H4 (cell line): ENCODE results near the gene SH3BGR. TPM values are rescaled to one million over a fixed set of nuclear protein-coding genes. Genes with fewer than 3 reads are reported as not detected.

Experiments
- DNase-seq: peaks from one replicate; pipeline ENCODE4 v3.0.0-alpha.2; 2015; ENCODE audit warnings: low spot score
- total RNA-seq: library from RNA; depleted of rRNA; stranded (reverse); fragments of >200 nt; shearing (Covaris generic); gene quantifications from 2 replicates; pipeline ENCODE4 v1.2.3, GENCODE V29; 2014; rRNA removed

Gene SH3BGR
- total RNA-seq, 1 experiment from 2014 or later = 12.8 TPM

DNA sequence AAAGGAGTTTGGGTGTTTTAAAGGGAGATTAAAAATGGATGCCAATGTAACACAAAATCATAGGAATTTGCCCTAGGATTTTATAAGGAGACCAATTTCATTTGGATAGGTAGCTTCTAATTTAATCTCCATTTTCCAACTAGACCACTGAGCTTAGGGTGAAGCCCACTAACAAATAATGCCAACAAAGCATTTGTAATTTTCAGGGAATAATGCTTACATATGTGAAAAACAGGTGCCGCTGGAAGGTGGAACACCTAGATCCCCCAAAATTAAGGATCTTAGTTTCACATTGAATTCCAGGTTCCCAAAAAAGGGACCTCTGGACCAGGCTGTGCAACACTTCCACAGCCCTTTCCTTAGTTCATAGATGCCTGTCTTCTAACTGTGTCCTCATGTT, 94.8 kb downstream of the SH3BGR start:
- DNase-seq = no peak

GRCh38 chr21:39552856-39553255, 101.1 kb downstream of the SH3BGR start:
- DNase-seq = no peak

DNA sequence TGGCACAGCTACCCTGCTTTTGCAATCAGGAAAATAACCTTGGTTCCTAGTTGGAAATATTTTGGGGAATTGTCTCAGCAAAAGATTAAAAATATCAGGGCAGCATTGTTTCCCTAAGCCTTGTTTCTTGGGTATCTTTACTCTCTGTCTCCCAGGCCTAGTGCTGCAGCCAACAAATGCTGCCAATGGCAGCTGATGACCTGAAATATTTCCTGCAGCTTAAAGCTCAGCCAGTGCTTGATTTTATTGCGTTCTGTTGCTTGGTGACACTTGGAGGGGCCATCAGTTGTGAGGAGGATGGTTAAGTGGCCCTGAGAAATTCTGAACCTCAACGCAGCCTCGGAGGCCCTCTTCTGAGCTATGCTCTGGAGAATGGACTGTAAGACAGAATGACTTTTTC, 101.6 kb downstream of the SH3BGR start:
- DNase-seq = no peak

- no peak for DNase-seq
Observed at GRCh38 chr21:39555911-39556590, 104.3 kb downstream of the SH3BGR start.

DNA sequence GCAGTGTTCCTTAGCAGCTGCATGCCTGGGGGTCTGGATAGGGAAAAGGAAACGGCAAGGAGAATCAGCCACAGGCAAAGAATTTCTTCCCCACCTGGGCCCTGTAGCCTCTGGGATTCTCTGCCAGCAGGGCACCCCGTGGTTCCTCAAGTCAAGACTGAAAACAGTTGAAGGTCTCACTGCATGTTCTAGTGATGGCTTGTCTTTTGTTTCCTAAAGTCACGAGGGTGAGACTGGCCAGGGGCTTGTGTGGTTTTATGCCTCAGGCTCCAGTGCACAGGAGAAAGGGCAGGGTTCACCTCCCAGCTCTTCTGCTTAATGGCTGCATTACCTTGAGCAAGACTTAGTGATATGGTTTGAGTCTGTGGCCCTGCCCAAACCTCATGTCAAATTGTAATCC, 107.7 kb downstream of the SH3BGR start:
- no peak for DNase-seq

GRCh38 chr21:39561140-39561539, 109.4 kb downstream of the SH3BGR start:
- DNase-seq = no peak

DNA sequence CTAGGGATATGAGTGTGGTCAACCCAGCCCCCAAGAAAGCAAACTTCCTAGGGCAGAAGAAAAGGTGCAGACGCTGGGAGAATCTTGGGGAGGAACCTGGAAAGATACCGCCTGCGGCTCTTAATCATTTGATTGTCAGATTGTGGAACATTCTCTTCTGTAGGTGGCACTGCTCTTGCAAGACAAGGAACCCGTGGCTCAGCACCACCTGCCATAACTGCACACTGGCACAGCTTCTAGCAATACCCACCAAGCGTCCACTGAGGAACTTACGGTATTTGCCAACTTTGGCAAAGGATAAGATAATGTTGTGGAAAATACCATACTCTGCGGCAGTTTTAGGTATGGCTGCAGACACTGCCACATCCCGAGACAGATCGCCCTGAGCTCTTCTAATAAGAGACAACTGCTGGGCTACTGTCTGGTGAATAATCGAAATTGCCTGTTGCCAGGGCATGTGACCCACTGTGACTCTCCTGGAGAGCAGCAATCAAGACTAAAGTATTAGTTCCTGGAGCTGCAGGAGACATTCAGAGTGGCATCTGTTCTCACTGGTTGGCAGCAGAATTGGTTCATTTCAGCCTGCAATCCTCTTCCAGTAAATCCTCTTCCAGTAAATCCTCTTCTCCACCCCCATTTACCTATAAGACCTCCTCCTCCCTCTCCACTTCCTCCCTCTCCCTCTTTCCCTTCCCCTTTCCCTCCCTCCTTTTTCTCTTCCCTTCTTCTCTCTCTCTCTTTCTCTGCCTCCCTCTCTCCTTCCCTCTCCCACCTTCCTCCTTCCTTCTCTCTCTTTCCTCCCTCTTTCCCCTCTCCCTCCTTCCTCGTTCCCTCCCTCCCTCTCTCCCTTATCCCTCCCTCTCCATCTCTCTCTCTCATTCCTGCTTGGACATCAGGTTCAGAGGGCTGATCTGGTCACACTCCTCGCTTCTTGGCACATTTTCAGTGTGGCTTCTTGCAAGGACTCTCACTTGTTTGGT, 111.3 kb downstream of the SH3BGR start:
- no peak for DNase-seq

- DNase-seq = no peak
Observed at GRCh38 chr21:39564200-39564599, 112.4 kb downstream of the SH3BGR start.

Other genes with a start within 250 kb of the SH3BGR start
- 28.7 and 31.2 TPM in 2 replicates for gene BRWD1, start 138.3 kb upstream of the SH3BGR start, total RNA-seq
- gene HMGN1, start 102.9 kb upstream of the SH3BGR start, total RNA-seq = 543 and 644 TPM in 2 replicates
- 1.4 TPM in 2 replicates for gene LCA5L, start 6.2 kb upstream of the SH3BGR start, total RNA-seq
- gene B3GALT5, start 161.0 kb downstream of the SH3BGR start, total RNA-seq = 0.33 TPM in 2 replicates